GM12878 (cell line): ENCODE measurements around the gene HCFC1.

Experiments used
- BACH1 ChIP-seq: fragments of 450-650 bp; IDR thresholded peaks from 2 replicates; pipeline ENCODE4 v1.6.1; 2017; ENCODE audit warnings: mild to moderate bottlenecking, borderline replicate concordance
- CTCF ChIP-seq, 3 experiments: IDR thresholded peaks in 2 of 3; conservative IDR thresholded peaks in 1 of 3; 2 replicates each; pipeline ENCODE4 v1.5.1; 2011; ENCODE audit warnings: low read depth in 3 of 3, low read length in 3 of 3, mild to moderate bottlenecking in 3 of 3, control low read depth in 2 of 3, moderate library complexity in 2 of 3, inconsistent platforms in 1 of 3, mixed read lengths in 1 of 3; ENCODE audit not compliant: control insufficient read depth in 2 of 3, insufficient read depth in 1 of 3; ENCODE audit errors: extremely low read depth in 1 of 3
- CUX1 ChIP-seq: IDR thresholded peaks from 2 replicates; pipeline ENCODE4 v1.6.1; 2012; ENCODE audit warnings: improper control_type of control experiment, low read depth, low read length; ENCODE audit not compliant: insufficient replicate concordance
- E2F4 ChIP-seq: IDR thresholded peaks from 2 replicates; pipeline ENCODE4 v1.6.1; 2012; ENCODE audit warnings: low read depth, low read length, improper control_type of control experiment
- MLLT1 ChIP-seq: fragments of 450-650 bp; IDR thresholded peaks from 2 replicates; pipeline ENCODE4 v1.6.1; 2016; ENCODE audit warnings: mild to moderate bottlenecking
- POLR2AphosphoS5 ChIP-seq: IDR thresholded peaks from 2 replicates; pipeline ENCODE4 v1.6.1; 2011; ENCODE audit warnings: mild to moderate bottlenecking, low read length, inconsistent platforms
- RFX5 ChIP-seq: IDR thresholded peaks from 2 replicates; pipeline ENCODE4 v1.6.1; 2011; ENCODE audit warnings: low read depth, low read length, improper control_type of control experiment
- SRF ChIP-seq, 2 experiments: IDR thresholded peaks; 2 replicates each; pipeline ENCODE4 v1.6.1; 2011; ENCODE audit warnings: low read depth in 2 of 2, low read length in 2 of 2, mild to moderate bottlenecking in 1 of 2, moderate library complexity in 1 of 2
- TBL1XR1 ChIP-seq: IDR thresholded peaks from 2 replicates; pipeline ENCODE4 v1.6.1; 2012; ENCODE audit warnings: low read depth, low read length, improper control_type of control experiment

- TF ChIP-seq CUX1 (no peak), CTCF (IDR thresholded peaks at IDR 0.05 in 2 of 3, conservative IDR thresholded peaks at IDR 0.05 in 1 of 3; ENCODE audit: control insufficient read depth in 2 of 3, extremely low read depth in 1 of 3, insufficient read depth in 1 of 3, low read depth in 3 of 3, low read length in 3 of 3) (no peak), BACH1 (no peak), RFX5 (no peak), MLLT1 (no peak), E2F4 (no peak), TBL1XR1 (no peak), POLR2AphosphoS5 (no peak; the same call in 1 of the 2 replicates), SRF (IDR thresholded peaks at IDR 0.05; ENCODE audit: low read depth in 2 of 2, low read length in 2 of 2) (no peak)
Observed at GRCh38 chrX:153984351-153985178, 12.9 kb upstream of the HCFC1 start.
